ENCODE results near the gene AOPEP. TPM values are rescaled to one million over a fixed set of nuclear protein-coding genes. Genes with fewer than 3 reads are reported as not detected.

The AOPEP gene
- total and polyA plus RNA-seq, 2 donors (not counting 3 experiments of a cell fraction or from before 2014, with no cell fraction given) = 20.2 to 41.6 TPM

GRCh38 chr9:94945197-94946144, 219.0 kb downstream of the AOPEP start:
- dilution Hi-C loops (cut with MboI; ENCODE audit: extremely low pct_ligation_motif_present, low sequenced_read_pairs) = no loop called here

More at GRCh38 chr9:94945197-94946144, 219.0 kb downstream of the AOPEP start:
- H3K36me3 ChIP-seq (ENCODE audit: control insufficient read depth in 2 of 2, extremely low read depth in 1 of 2, insufficient read depth in 2 of 2, low read length in 2 of 2) = no peaks in the 10 kb centered on the region
- peaks cover 19% of the 10 kb centered on the region for H3K4me1 ChIP-seq (ENCODE audit: control insufficient read depth, extremely low read depth, insufficient read depth, low read length)
- no peak overlapping the region for H3K27ac ChIP-seq (ENCODE audit: insufficient read depth, low read depth, low read length)
- no peak overlapping the region for H3K4me2 ChIP-seq (ENCODE audit: insufficient read depth, low read length)
- ChIA-PET CTCF (interaction anchor here (1.6 kb wide), 1 partner anchor 264 kb away, joined by 3 read pairs; no protein-coding TSS in a partner anchor), POLR2A (no interaction called here)
- no peaks in the 10 kb centered on the region for H4K20me1 ChIP-seq (replicated peaks; ENCODE audit: control insufficient read depth, extremely low read depth, insufficient read depth, low read length)
- H3K9ac ChIP-seq (replicated peaks; ENCODE audit: extremely low read depth, insufficient read depth, low read length) = no peak overlapping the region
- FAIRE-seq (peak; percentile 57), DNase-seq (ENCODE audit: low read depth, low spot score) (peak; percentile 55)
- H3K4me3 ChIP-seq (replicated peaks in 1 of 3; ENCODE audit: insufficient read depth in 1 of 3, low read depth in 1 of 3, low read length in 3 of 3) = no peak overlapping the region
- no peaks in the 10 kb centered on the region for H3K27me3 ChIP-seq (ENCODE audit: control insufficient read depth in 2 of 2, insufficient read depth in 2 of 2, low read length in 2 of 2)
- H3K9me3 ChIP-seq (replicated peaks; ENCODE audit: control insufficient read depth, insufficient read depth, low read length) = no peaks in the 10 kb centered on the region
- no peak overlapping the region for H2AFZ ChIP-seq (ENCODE audit: low read depth, low read length)
- no peaks in the 10 kb centered on the region for H3K9me1 ChIP-seq (replicated peaks; ENCODE audit: control insufficient read depth, extremely low read depth, insufficient read depth, low read length)
- H3K79me2 ChIP-seq (ENCODE audit: control insufficient read depth, insufficient read depth, low read length) = no peaks in the 10 kb centered on the region
- intact Hi-C loops (cut with micrococcal nuclease) = no loop called here
- no TSS peak for BruUV-seq (replicated peaks)
- TF ChIP-seq, protein P1, sequence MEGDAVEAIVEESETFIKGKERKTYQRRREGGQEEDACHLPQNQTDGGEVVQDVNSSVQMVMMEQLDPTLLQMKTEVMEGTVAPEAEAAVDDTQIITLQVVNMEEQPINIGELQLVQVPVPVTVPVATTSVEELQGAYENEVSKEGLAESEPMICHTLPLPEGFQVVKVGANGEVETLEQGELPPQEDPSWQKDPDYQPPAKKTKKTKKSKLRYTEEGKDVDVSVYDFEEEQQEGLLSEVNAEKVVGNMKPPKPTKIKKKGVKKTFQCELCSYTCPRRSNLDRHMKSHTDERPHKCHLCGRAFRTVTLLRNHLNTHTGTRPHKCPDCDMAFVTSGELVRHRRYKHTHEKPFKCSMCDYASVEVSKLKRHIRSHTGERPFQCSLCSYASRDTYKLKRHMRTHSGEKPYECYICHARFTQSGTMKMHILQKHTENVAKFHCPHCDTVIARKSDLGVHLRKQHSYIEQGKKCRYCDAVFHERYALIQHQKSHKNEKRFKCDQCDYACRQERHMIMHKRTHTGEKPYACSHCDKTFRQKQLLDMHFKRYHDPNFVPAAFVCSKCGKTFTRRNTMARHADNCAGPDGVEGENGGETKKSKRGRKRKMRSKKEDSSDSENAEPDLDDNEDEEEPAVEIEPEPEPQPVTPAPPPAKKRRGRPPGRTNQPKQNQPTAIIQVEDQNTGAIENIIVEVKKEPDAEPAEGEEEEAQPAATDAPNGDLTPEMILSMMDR (IDR thresholded peaks at IDR 0.05; ENCODE audit: extremely low read depth in 1 of 2, insufficient read depth in 1 of 2, low read depth in 1 of 2, low read length in 2 of 2) = no peak
- TF ChIP-seq FOS (IDR thresholded peaks at IDR 0.05; ENCODE audit: borderline replicate concordance, insufficient read depth, low read length) (peak; percentile 23), JUN (IDR thresholded peaks at IDR 0.05; ENCODE audit: borderline replicate concordance, insufficient read depth, insufficient read length, low read depth) (peak; percentile 38)
- TF ChIP-seq, protein P2, sequence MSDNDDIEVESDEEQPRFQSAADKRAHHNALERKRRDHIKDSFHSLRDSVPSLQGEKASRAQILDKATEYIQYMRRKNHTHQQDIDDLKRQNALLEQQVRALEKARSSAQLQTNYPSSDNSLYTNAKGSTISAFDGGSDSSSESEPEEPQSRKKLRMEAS (IDR thresholded peaks at IDR 0.05; ENCODE audit: insufficient read depth, insufficient read length) = no peak

Measured in endothelial cell of umbilical vein (primary cell).